ENCODE results near the gene CELF2.

- TF ChIP-seq CTCF (IDR thresholded peaks at IDR 0.05), result no peak
- no peak for TF ChIP-seq POLR2A (IDR thresholded peaks at IDR 0.05)
- TF ChIP-seq POLR2AphosphoS5 (IDR thresholded peaks at IDR 0.05), result no peak
These were observed 368.4 kb downstream of the CELF2 start for GRCh38 chr10:11386044-11386443.
